H9 (cell line): ENCODE data around the gene PRR14. TPM values are rescaled to one million over a fixed set of nuclear protein-coding genes. Genes with fewer than 3 reads are reported as not detected.

ENCODE experiments used
- DNase-seq: peaks from one replicate; pipeline ENCODE4 v3.0.0-alpha.2; 2017
- H2AFZ ChIP-seq: one replicate; pipeline ENCODE4 v1.6.1; 2013; ENCODE audit warnings: mild to moderate bottlenecking, low read length, control low read depth, moderate library complexity
- H2AK5ac ChIP-seq: 2 replicates; pipeline ENCODE4 v1.6.1; 2013; ENCODE audit warnings: low read length, control low read depth, mixed read lengths; ENCODE audit not compliant: insufficient read length
- H2BK120ac ChIP-seq: one replicate; pipeline ENCODE4 v1.6.1; 2013; ENCODE audit warnings: low read depth, mild to moderate bottlenecking, low read length, control low read depth, inconsistent platforms; ENCODE audit not compliant: poor library complexity, severe bottlenecking
- H2BK12ac ChIP-seq: 2 replicates; pipeline ENCODE4 v1.6.1; 2013; ENCODE audit warnings: low read length, control low read depth, mixed read lengths, low read depth; ENCODE audit not compliant: insufficient read length
- H2BK15ac ChIP-seq: 2 replicates; pipeline ENCODE4 v1.6.1; 2013; ENCODE audit warnings: low read depth, low read length, control low read depth
- H2BK20ac ChIP-seq: one replicate; pipeline ENCODE4 v1.6.1; 2013; ENCODE audit warnings: low read depth, mild to moderate bottlenecking, low read length, control low read depth, inconsistent platforms; ENCODE audit not compliant: poor library complexity, severe bottlenecking
- H2BK5ac ChIP-seq: 2 replicates; pipeline ENCODE4 v1.6.1; 2013; ENCODE audit warnings: low read length, control low read depth, mixed read lengths; ENCODE audit not compliant: insufficient read length
- H3K14ac ChIP-seq: 2 replicates; pipeline ENCODE4 v1.6.1; 2013; ENCODE audit warnings: low read length, control low read depth; ENCODE audit not compliant: insufficient read depth
- H3K18ac ChIP-seq: 2 replicates; pipeline ENCODE4 v1.6.1; 2013; ENCODE audit warnings: low read depth, mild to moderate bottlenecking, mixed read lengths, low read length, control low read depth; ENCODE audit not compliant: insufficient read length
- H3K23ac ChIP-seq: 2 replicates; pipeline ENCODE4 v1.6.1; 2013; ENCODE audit warnings: low read length, control low read depth, mixed read lengths, low read depth; ENCODE audit not compliant: insufficient read length
- H3K23me2 ChIP-seq: 2 replicates; pipeline ENCODE4 v1.6.1; 2013; ENCODE audit warnings: low read depth, mild to moderate bottlenecking, mixed read lengths, low read length, control low read depth; ENCODE audit not compliant: insufficient read length, poor library complexity, severe bottlenecking
- H3K27ac ChIP-seq: 2 replicates; pipeline ENCODE4 v1.5.1; 2013; ENCODE audit warnings: low read length, control low read depth, mixed read lengths, low read depth; ENCODE audit not compliant: insufficient read length
- H3K27me3 ChIP-seq: 2 replicates; pipeline ENCODE4 v1.6.1; 2013; ENCODE audit warnings: low read length, control low read depth, inconsistent platforms; ENCODE audit not compliant: insufficient read depth
- H3K4ac ChIP-seq: 2 replicates; pipeline ENCODE4 v1.6.1; 2013; ENCODE audit warnings: low read depth, mild to moderate bottlenecking, control low read depth, inconsistent platforms, low read length, moderate library complexity
- H3K4me1 ChIP-seq: 2 replicates; pipeline ENCODE4 v1.6.1; 2013; ENCODE audit warnings: low read length, control low read depth, inconsistent platforms; ENCODE audit not compliant: insufficient read depth
- H3K4me2 ChIP-seq: 2 replicates; pipeline ENCODE4 v1.6.1; 2013; ENCODE audit warnings: low read length, control low read depth, mixed read lengths; ENCODE audit not compliant: insufficient read length, insufficient read depth
- H3K56ac ChIP-seq: 2 replicates; pipeline ENCODE4 v1.6.1; 2013; ENCODE audit warnings: low read depth, mild to moderate bottlenecking, mixed read lengths, low read length, control low read depth; ENCODE audit not compliant: insufficient read length
- H3K79me1 ChIP-seq: 2 replicates; pipeline ENCODE4 v1.6.1; 2013; ENCODE audit warnings: low read depth, mild to moderate bottlenecking, moderate library complexity, low read length, control low read depth, inconsistent platforms; ENCODE audit not compliant: insufficient read depth, poor library complexity, severe bottlenecking
- H3K79me2 ChIP-seq: 2 replicates; pipeline ENCODE4 v1.6.1; 2013; ENCODE audit warnings: low read length, control low read depth, inconsistent platforms; ENCODE audit not compliant: insufficient read depth
- H3K9ac ChIP-seq: 2 replicates; pipeline ENCODE4 v1.6.1; 2013; ENCODE audit warnings: low read length, control low read depth, mixed read lengths; ENCODE audit not compliant: insufficient read length; ENCODE audit errors: extremely low read depth
- H3K9me3 ChIP-seq: one replicate; pipeline ENCODE4 v1.6.1; 2013; ENCODE audit warnings: low read depth, low read length, inconsistent platforms; ENCODE audit not compliant: control insufficient read depth
- H3T11ph ChIP-seq: one replicate; pipeline ENCODE4 v1.6.1; 2013; ENCODE audit warnings: mild to moderate bottlenecking, low read length, control low read depth, inconsistent platforms
- H4K20me1 ChIP-seq: one replicate; pipeline ENCODE4 v1.6.1; 2013; ENCODE audit not compliant: control insufficient read depth, insufficient read length, insufficient read depth
- H4K5ac ChIP-seq: 2 replicates; pipeline ENCODE4 v1.6.1; 2013; ENCODE audit warnings: low read depth, mild to moderate bottlenecking, mixed read lengths, low read length, control low read depth; ENCODE audit not compliant: insufficient read length
- H4K8ac ChIP-seq: replicated peaks from 2 replicates; pipeline ENCODE4 v1.6.1; 2013; ENCODE audit warnings: low read length, control low read depth, mixed read lengths, low read depth; ENCODE audit not compliant: insufficient read length
- H4K91ac ChIP-seq: 2 replicates; pipeline ENCODE4 v1.6.1; 2013; ENCODE audit warnings: low read depth, mild to moderate bottlenecking, moderate library complexity, mixed read lengths, low read length, control low read depth; ENCODE audit not compliant: insufficient read length
- H3K27ac Mint-ChIP-seq, 3 experiments: 2 replicates in 2 of 3; 3 replicates in 1 of 3; pipeline ENCODE4 v1.8.0; 2020 to 2021; ENCODE audit warnings: mixed read lengths in 3 of 3, mild to moderate bottlenecking in 1 of 3, moderate library complexity in 1 of 3
- H3K27me3 Mint-ChIP-seq: 2 replicates; pipeline ENCODE4 v1.8.0; 2021; ENCODE audit warnings: low read depth, mild to moderate bottlenecking, moderate library complexity, mixed read lengths
- H3K36me3 Mint-ChIP-seq, 3 experiments: 2 replicates in 2 of 3; 3 replicates in 1 of 3; pipeline ENCODE4 v1.8.0; 2020 to 2021; ENCODE audit warnings: low read depth in 3 of 3, mixed read lengths in 3 of 3; ENCODE audit not compliant: insufficient read depth in 1 of 3
- H3K4me1 Mint-ChIP-seq, 2 experiments: 2 replicates each; pipeline ENCODE4 v1.8.0; 2020; ENCODE audit warnings: mixed read lengths in 2 of 2
- H3K4me3 Mint-ChIP-seq, 2 experiments: 2 replicates in 1 of 2; 3 replicates in 1 of 2; pipeline ENCODE4 v1.8.0; 2020 to 2021; ENCODE audit warnings: mild to moderate bottlenecking in 2 of 2, mixed read lengths in 2 of 2, moderate library complexity in 1 of 2
- H3K9me3 Mint-ChIP-seq, 2 experiments: 2 replicates in 1 of 2; 3 replicates in 1 of 2; pipeline ENCODE4 v1.8.0; 2020; ENCODE audit warnings: mild to moderate bottlenecking in 2 of 2, mixed read lengths in 2 of 2, moderate library complexity in 1 of 2
- CTCF ChIP-seq: fragments of 200-600 bp; sonication (generic); conservative IDR thresholded peaks from 3 replicates; pipeline ENCODE4 v1.8.0; 2021; ENCODE audit warnings: antibody characterized with exemption, mild to moderate bottlenecking
- WGBS: extraction: QIAGEN DNeasy Blood & Tissue Kit; methylation state at CpG from one replicate; pipeline ENCODE4 v1.1.7; 2013; ENCODE audit warnings: missing lambda C conversion rate, low lambda C conversion rate, mixed read lengths; ENCODE audit not compliant: insufficient read length; ENCODE audit errors: extremely low coverage; 5-methylcytosine and 5-hydroxymethylcytosine counted together
- total RNA-seq: library from RNA; stranded (reverse); gene quantifications from 2 replicates; pipeline ENCODE4 v1.2.1, GENCODE V29; 2021

The PRR14 gene
- total RNA-seq, 1 experiment from 2014 or later = 11.6 TPM

GRCh38 chr16:30680326-30680725 is 29.6 kb downstream of the PRR14 start:
- no peak for DNase-seq
- WGBS = no CpG with 5 or more reads among the region's 3 CpGs
- H3K9me3 Mint-ChIP-seq = peaks cover 5 to 34% of the 10 kb centered on the region in 2 experiments; a peak in 3 of 5 replicates
- H3K4ac ChIP-seq = no peak overlapping the region
- no peaks in the 10 kb centered on the region for H3K4me1 ChIP-seq
- H2BK12ac ChIP-seq = no peak overlapping the region
- peaks cover 65% of the 10 kb centered on the region for H3K27me3 ChIP-seq
- no peak overlapping the region for H2BK20ac ChIP-seq
- H3T11ph ChIP-seq = no peak overlapping the region
- H2AFZ ChIP-seq = no peak overlapping the region
- no peak overlapping the region for H3K27ac ChIP-seq
- peaks cover 7 to 9% of the 10 kb centered on the region in 2 experiments for H3K4me1 Mint-ChIP-seq
- H3K36me3 Mint-ChIP-seq = no peaks in the 10 kb centered on the region
- H4K20me1 ChIP-seq = peaks cover 2% of the 10 kb centered on the region
- H3K18ac ChIP-seq = no peak overlapping the region
- no peak overlapping the region for H3K23ac ChIP-seq
- no peak overlapping the region for H2BK120ac ChIP-seq
- H4K91ac ChIP-seq = no peak overlapping the region
- H3K14ac ChIP-seq = no peak overlapping the region
- no peak overlapping the region for H3K4me2 ChIP-seq
- TF ChIP-seq CTCF = no peak
- no peak overlapping the region for H2BK15ac ChIP-seq
- H3K4me3 Mint-ChIP-seq = no peak overlapping the region; a peak in 1 of 5 replicates
- H4K5ac ChIP-seq = no peak overlapping the region
- H4K8ac ChIP-seq = no peak overlapping the region
- H3K23me2 ChIP-seq = no peaks in the 10 kb centered on the region
- no peak overlapping the region for H3K27ac Mint-ChIP-seq
- H3K27me3 Mint-ChIP-seq = peaks cover 97% of the 10 kb centered on the region
- no peak overlapping the region for H3K56ac ChIP-seq
- no peak overlapping the region for H2BK5ac ChIP-seq
- H2AK5ac ChIP-seq = no peak overlapping the region
- no peaks in the 10 kb centered on the region for H3K79me1 ChIP-seq
- no peaks in the 10 kb centered on the region for H3K79me2 ChIP-seq
- H3K9me3 ChIP-seq = no peaks in the 10 kb centered on the region
- no peak overlapping the region for H3K9ac ChIP-seq
